T1000 (cell line): Measurements from ENCODE around the gene TIGD6.
"Not testable (repeated sequence)": the region's sequence is repeated elsewhere in the genome, so short reads cannot be mapped to it uniquely, and the experiment has no call there.

Experiments
- DNase-seq: peaks from one replicate; lab custom pipeline; 2025; ENCODE audit warnings: mixed read lengths; lab: John Stamatoyannopoulos, UW

TIGD6 gene

DNA sequence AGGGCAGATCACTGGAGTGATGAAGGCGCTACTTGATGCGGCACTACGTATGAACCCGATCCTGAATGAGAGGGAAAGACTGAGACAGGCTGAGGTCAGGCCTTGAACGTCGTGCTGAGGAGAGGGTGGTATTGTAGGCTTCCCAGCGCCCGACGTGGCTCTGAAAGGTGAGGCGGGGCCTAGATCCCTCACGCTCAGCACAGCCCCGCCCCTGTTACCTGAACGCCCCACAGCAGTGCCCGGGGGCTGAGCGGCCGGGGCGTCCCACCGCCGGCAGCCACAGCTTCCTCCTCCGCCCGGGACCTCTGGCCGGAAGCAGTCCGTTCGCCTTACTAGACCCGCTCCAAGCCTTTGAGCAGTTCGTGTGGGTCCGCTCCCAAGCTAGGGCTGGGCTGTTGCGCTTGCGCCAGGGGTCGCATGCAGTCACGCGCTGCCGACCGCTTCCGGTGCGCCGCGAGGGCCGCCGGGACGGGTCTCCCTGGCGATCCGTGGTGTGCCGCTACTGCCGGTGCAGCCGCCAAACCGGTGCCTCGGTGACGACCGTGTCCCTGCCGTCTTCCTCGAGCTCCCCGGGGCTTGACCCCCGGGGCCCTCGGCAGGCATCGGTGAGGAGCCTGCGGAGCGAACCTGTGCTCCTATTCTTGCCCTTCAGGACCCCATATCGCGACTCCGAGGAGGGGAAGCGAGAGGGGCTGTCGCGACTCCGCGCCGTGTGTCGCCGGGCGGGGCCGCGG, at the start of gene TIGD6, which contains the start of gene HMGXB3:
TSS of gene TIGD6 (minus strand) at position 399 of the 734 bp plus-strand sequence. CDS start 4,306 bp downstream, outside the sequence.
TSS of gene HMGXB3 (plus strand) at position 484 of the 734 bp plus-strand sequence. CDS start 4,114 bp downstream, outside the sequence.
- peak; percentile 78 for DNase-seq

DNA sequence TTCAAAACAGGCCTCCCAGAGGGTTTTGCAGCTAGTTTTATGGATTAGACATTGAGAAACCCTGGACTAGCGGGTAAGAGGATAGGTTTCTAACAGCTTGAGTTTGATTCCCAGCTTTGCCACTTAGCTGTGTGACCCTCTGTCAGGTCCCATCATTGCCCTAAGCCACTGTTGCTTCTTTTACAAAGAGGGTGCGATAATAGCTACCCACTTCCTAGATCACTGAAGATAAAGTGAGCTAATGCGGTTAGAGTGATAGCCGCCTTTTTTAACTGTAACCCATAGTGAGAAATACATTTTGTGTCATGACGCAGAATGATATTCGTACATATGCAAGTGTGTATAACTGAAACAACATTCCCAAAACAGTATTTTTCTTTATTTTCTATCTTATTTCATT, 45.6 kb upstream of the TIGD6 start:
- no peak for DNase-seq

DNA sequence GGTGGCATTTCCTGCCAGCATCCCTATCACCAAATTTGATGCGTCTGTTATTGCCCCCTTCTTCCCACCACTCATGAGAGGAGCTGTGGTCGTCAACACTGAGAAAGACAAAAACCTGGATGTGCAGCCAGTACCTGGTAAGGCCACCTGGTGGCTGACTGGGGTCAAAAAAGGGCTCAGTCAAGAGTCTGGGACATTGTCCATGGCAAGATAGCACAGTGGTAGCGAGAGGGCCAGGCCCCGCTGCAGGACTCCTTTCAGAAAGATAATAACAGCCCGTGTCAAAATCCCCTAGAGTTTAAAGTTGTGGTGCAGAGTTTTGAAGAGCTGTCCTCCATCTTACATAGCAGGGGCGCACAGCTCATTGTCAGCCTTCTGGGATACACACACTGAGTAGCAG, 45.1 kb upstream of the TIGD6 start:
- DNase-seq = no peak

DNA sequence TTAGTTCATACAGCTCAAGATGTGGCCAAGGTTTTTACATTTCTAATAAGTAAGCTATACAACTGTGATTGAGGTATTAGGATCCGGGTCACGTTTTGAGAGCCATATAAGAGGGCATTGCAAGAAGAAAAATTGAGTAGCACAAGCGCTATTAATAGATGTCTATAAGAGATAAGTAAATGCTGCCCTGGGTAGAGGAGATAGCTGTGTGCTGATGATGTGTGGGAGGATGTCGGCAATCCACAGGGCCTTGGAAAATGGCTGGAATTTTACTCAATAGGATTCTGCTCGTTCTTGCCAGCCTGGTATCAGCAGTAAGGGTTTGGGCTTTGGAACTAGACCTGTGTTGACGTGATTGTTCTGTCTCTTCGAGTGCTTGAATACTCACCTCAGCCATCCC, 44.3 kb upstream of the TIGD6 start:
- DNase-seq = no peak

DNA sequence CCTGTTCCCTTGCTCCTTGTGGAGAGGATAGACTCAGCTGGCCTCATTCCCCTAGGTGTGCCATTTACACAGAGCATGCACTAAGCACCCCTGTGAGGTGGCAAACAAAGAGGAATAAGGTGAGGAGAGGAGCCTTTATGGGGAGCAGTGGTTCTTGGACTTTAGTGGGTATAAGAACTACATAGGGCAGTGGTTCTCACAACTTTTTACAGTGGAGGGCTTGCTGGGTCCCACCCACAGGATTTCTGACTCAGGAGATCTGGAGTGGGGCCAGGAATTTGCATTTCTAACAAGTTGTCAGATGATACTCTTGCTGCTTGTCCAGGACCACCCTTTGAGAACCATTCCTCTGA, 43.9 kb upstream of the TIGD6 start:
- no peak for DNase-seq

DNA sequence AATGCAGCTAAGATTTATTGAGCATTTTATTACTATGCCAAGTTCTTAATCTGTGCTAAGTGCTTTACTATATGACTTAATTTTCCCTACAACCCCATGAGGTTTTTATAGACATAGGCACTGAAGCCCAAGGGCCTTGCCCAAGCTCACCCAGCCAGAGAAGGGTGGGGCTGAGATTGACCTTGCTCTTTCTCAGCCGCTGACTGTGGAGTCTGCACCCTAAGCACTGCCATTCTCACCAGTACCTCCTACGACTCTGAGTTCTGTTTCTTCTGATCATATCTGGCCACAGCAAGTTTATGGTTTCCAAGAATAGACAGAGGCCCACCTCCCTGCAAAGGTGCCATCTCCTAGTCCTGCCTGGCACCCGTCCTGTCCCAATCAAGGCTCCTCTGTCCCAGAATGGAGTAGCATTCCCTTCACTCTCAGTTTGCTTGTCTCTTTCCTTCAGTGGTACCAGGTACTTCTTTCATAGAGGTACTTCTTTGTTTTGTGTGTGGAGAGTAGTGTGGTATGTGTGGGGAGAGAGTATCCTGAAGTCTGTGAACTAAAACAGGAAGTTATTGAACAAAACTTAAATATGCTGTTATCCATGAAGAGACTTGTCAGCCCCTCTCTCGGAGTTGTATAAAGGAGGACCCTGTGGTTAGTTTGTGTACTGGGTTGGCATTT, 43.3 kb upstream of the TIGD6 start:
- DNase-seq = no peak

DNA sequence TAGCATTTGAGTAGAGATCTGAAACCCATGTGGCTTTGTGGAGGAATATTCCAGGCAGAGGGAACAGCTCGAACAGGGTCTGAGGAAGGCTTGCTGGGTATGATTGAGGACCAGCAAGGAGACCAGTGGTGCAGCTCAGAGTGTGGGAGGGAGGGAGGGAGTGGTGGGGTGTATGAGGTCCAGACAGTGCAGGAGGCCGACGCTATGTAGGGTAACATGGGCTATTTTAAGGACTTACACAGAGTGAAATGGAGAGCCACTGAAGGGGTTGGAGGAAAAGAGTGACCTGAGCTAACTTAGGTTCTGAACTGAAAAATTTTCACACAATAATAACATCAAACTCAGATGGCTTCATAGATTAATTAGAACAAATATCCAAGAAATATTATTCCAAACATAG, 42.0 kb upstream of the TIGD6 start:
- no peak for DNase-seq

DNA sequence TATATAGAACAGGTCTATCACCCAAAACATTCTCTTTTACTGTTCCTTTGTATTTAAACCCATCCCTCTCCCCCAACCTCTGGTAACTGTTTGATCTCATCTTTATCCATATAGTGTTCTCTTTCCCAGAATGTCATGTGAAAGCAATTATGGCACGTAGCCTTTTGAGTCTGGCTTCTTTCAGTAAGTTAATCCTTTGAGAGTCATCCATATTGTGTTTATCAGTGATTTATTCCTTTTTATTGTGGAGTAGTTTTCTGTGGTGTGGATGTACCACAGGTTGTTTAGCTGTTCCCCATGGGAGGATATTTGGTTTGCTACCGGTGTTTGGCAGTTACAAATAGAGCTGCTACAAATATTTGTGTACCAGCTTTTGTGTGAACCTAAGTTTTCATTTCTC, 38.1 kb upstream of the TIGD6 start:
- no peak for DNase-seq

DNA sequence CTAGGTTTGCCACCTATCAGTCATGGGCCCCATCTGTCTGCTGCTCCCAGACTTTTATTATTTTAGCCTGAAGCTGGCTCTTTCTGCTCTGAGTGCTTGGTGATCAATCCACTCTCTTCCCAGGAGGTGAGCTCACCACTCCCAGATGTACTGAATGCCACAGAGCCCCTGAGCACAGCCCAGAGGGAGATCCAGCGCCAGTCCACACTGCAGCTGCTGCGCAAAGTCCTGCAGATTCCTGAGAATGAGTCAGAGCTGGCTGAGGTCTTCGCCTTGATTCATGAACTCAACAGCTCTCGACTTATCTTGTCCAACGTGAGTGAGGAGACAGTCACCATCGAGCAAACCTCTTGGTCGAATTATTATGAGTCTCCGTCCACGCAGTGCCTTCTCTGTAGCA, 36.1 kb upstream of the TIGD6 start:
- DNase-seq = peak; percentile 89

DNA sequence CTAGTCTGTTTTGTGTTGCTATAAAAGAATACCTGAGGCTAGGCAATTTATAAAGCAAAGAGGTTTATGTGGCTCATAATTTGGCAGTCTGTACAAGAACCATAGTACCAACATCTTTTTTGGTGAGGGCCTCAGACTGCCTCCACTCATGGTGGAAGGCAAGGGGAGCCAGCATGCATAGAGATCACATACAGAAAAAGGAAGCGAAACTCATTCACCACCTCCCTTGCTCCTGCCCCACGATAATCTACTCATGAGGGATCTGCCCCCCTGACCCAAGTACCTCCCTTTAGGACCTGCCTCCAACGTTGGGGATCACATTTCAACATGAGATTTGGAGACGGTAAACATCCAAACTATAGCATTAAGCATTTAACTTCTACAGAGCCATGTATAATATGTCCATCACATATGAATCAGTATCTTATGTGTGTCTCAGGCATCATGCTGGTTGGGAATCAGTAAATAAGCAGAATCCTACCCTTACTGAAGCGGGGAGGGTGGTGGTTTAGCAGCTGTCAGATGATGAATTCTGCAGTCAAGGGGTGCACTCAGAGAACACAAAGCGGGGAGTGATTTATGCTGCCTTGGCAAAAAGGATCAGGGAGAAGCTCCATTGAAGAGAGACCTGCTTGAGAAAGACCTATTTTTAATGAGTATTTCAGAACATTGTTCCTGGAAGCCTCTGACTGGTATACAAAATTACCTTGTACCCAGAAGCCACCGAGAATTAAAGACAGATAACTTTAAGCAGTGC, 34.9 kb upstream of the TIGD6 start:
- DNase-seq = no peak

DNA sequence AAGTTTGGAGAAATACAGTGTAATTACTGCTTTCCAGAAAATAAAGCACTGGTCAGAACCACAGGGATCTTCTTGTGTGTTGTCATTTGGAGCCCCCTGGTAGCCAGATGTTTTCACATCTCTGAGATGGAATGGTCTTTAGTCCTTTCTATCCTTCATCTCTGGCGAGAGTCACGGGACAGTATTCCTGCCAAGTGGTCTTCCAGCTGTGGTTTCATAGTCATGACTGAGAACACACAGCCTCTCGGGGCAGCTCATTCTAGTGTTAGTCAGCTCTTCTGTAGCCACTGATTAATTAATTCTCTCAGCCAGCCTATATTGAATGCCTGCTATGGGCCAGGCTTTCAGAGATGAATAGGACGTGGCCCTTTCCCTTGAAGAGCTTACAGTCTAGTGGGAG, 34.2 kb upstream of the TIGD6 start:
- DNase-seq = no peak

DNA sequence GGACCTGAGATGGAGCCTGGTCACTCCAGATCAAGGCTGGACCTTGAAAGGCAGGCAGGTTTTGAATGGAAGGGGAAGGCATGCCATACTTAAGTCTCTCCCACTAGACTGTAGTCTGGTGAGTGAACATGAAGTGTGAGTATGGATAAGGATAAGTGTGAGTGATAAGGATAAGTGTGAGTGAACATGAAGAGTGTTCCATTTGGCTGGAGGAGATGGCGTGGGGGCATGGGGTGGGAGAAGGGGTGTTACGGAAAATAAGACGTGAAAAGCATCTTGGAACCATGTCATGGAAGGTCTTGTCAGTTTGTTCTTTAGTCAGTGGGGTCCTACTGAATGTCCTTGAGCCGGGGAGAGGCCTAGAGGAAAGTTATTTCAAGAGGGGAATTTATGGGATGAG, 32.9 kb upstream of the TIGD6 start:
- no peak for DNase-seq

DNA sequence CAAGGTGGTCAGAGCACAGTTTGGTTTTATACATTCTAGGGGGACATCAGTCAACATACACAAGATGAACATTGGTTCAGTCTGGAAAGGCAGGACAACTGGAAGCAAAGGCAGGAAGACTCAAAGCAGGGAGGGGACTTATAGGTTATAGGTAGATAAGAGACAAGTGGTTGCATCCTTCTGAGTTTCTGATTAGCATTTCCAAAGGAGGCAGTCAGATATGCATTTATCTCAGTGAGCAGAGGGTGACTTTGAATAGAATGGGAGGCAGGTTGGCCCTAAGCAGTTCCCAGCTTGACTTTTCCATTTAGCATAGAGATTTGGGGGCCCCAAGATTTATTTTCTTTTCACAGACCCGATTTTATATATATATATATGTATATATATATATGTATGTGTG, 27.6 kb upstream of the TIGD6 start:
- DNase-seq = not testable (repeated sequence)

DNA sequence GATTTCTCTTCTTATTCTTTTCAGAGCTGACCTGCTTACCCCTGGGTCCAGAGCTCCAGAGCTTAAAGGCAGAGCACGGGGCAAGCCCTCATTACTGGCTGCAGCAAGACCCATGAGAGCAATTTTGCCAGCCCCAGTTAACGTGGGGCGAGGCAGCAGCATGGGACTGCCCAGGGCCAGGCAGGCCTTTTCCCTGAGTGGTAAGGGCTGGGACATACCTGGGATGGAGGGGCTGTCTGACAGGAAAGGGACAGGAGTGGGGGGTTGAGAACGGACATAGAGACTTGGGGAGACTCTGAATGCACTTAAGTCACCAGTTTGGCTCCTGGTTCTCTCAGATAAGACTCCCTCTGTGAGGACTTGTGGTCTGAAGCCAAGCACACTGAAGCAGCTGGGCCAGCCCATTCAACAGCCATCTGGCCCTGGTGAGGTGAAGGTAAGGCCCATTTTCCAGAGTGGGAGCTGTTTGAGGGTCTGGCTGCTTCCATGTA, 26.3 kb upstream of the TIGD6 start:
- no peak for DNase-seq

DNA sequence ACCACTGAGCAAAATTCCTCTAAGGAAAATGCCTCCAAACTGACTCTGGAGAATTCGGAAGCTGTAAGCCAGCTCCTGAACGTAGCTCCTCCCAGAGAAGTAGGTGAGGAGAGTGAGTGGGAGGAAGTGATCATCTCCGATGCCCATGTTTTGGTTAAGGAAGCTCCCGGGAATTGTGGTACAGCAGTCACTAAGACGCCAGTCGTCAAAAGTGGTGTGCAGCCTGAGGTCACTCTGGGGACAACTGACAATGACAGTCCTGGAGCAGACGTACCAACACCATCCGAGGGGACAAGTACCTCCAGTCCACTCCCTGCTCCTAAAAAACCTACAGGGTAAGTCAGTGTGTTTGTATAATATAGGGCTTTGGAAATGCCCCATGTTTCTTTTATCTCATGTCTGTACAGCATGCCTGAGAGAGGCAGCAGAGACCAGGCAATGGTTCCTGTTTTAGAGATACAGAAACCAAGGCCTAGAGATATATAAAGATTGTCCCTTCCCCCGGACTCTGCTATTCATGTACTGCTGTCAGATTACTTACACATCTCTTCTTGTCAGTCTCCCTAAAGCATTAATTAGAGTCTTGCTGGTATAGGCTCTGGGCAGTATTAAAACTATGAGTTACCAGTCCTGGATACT, 24.0 kb upstream of the TIGD6 start:
- DNase-seq = no peak

DNA sequence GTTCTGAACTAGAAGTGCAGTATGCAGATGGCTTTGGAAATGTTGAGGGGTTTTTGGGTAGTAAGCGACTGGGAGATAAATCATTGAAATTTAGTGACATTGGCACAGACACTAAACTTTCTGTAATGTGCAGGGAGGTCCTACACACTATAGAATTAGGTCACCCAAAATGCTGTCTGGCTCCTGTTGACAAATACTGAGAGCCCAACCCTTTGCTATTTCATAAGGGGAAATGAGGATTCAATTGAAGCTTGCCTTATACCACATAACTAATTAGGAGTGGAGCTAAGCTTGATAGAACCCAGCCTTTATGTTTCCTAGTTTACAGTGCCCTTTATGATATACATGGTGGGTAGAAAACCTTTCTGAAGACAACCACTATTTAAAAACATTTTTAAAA, 22.7 kb upstream of the TIGD6 start:
- no peak for DNase-seq

DNA sequence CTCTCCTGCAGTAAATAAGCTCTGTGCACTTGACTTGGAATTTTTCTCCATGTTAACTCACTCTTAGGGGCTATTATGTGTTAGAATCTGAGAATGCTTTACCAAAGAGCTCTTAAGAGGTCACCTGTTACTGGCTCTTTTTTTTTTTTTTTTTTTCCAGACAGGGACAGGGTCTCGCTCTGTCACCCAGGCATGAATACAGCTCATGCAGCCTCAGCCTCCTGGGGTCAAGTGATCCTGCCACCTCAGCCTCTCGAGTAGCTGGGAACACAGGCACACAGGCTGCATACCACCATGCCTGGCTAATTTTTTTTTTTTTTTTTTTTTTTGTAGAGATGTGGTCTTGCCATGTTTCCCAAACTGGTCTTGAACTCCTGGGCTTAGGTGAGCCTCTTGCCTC, 22.2 kb upstream of the TIGD6 start:
- DNase-seq = no peak

DNA sequence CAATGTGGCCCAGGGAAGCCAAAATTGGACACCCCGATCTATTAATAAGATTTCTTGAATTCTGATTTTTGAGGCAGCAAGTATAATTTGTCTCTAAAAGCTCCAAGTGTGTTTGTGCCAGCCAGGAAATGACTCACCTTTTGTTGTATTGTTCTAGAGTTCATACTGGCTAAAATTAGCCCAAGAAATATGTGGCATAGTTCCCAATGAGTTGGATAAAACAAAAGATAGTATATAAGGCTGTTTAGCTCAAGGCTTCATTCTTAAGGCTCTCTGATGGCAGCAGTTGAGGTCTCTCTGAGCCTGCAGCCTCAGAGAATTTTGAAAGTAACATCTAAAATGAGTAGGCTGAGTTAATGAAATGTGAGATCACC, 21.7 kb upstream of the TIGD6 start:
- no peak for DNase-seq

DNA sequence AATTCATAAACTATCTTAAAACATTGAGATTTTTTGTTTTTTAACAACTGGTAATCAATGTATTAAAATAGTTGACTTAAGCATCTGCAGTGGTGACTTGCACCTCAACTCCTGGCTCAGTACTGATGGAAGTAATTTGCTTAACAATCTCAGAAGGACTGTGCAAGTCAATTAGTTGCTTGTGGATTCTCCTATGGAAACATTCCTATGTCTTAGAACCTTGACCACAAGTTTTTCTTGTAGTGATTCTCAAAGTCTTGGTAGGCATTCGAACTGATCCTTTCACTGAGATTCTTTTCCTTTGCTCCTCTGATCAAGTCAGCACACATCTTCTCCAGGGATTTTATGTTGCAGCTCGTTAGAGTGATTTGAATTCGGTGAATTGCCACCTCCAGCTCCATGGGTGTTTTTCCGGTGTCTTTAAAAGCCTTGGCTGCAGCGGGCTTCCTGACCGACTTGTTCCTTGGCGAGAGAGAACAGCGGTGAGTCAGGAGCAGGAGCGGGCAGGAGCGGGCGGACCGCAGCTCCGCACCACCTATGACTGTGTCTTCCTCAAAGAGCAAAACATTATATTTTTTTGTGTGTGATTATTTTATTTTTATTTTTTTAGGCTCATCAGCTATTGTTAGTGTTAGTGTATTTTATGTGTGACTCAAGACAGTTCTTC, 21.2 kb upstream of the TIGD6 start:
- DNase-seq = no peak

DNA sequence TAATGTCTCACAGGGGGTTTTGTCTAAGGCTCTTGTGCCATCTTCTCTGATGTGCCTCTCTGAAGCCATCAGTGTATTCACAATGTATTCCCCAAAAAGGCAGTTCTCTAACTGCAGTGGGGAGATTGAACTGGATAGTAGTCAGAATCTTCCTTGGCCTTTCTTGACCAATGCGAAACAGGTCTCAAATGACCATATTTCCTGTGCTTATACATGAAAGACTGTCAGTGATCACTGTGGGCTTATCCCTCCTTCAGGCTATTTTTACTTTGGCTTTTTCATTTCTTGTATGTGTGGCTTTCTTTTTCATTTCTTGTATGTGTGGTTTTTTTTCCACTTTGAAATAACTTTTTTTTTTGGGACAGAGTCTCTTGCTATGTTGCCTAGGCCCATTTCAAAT, 19.8 kb upstream of the TIGD6 start:
- DNase-seq = no peak

DNA sequence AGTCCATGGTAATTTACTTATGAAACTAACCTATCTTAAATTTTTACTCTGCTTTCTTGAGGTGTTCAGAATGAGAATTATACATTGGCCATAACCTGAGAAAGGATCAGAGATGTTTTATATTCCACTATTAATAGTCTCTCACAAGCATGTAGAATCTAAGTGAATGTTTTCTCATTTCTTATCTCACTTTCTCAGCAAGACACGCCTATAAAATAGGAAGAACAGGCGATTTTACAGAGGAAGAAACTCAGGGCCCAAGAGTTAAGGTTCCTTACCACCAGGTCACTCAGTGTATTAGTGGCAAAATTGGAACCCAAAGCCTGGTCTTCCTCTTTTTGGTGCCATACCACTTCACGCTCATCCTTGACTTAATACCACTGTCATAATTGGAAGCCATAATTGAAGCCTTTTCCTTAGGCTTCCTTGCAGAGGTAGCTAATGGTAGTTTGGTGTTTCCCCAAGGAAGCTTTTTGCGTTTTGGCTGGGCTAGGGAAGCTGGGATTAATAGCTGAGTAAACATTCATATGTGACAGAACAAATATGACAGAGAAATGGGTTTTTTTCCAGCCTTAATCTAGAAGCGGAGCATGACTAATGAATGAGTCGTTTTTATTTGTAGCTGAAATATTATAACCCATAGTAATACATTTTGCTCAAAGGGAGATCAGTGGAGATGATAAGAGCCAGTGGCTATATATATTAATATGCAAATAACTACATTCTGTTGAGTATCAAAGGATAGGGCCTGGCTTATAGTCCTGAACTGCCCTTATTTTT, 17.0 kb upstream of the TIGD6 start:
- no peak for DNase-seq
